GM10266 (cell line): ENCODE data around the gene PHACTR3.

Source experiments
- DNase-seq: peaks from one replicate; pipeline ENCODE4 v3.0.0; 2012; ENCODE audit errors: extremely low spot score
- TF ChIP-seq, protein P1 (sequence below): IDR thresholded peaks from 2 replicates; pipeline ENCODE4 v1.5.1; 2012; ENCODE audit warnings: mild to moderate bottlenecking, low read depth; ENCODE audit not compliant: control insufficient read depth, insufficient read depth; ENCODE audit errors: missing control alignments

Gene PHACTR3

GRCh38 chr20:59568509-59569024, 35.8 kb upstream of the PHACTR3 start:
- no peak for DNase-seq
- TF ChIP-seq, protein P1, sequence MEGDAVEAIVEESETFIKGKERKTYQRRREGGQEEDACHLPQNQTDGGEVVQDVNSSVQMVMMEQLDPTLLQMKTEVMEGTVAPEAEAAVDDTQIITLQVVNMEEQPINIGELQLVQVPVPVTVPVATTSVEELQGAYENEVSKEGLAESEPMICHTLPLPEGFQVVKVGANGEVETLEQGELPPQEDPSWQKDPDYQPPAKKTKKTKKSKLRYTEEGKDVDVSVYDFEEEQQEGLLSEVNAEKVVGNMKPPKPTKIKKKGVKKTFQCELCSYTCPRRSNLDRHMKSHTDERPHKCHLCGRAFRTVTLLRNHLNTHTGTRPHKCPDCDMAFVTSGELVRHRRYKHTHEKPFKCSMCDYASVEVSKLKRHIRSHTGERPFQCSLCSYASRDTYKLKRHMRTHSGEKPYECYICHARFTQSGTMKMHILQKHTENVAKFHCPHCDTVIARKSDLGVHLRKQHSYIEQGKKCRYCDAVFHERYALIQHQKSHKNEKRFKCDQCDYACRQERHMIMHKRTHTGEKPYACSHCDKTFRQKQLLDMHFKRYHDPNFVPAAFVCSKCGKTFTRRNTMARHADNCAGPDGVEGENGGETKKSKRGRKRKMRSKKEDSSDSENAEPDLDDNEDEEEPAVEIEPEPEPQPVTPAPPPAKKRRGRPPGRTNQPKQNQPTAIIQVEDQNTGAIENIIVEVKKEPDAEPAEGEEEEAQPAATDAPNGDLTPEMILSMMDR: no peak

- TF ChIP-seq, protein P1: no peak
- no peak for DNase-seq
These were observed 35.0 kb upstream of the PHACTR3 start for GRCh38 chr20:59569305-59569704.

DNA sequence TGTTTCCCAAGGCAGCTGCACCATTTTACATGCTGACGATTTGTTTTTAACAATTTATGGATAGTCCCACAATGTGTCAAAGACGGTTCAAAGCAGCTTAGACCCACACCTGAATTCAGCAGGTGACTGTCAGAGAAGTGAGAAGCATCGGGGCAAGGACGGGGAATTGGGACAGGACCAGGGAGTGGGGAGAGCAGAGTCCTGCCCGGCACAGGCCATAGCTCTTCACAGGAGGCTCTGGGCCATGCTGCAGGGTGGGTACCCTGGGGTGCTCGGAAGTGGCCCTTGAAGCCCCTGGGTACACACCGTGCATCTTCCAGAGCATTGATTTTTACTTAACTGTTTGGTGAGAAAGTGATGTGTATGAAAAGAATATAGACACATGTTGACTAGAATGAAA, 33.2 kb upstream of the PHACTR3 start:
- DNase-seq: peak; percentile 4
- TF ChIP-seq, protein P1: no peak

DNA sequence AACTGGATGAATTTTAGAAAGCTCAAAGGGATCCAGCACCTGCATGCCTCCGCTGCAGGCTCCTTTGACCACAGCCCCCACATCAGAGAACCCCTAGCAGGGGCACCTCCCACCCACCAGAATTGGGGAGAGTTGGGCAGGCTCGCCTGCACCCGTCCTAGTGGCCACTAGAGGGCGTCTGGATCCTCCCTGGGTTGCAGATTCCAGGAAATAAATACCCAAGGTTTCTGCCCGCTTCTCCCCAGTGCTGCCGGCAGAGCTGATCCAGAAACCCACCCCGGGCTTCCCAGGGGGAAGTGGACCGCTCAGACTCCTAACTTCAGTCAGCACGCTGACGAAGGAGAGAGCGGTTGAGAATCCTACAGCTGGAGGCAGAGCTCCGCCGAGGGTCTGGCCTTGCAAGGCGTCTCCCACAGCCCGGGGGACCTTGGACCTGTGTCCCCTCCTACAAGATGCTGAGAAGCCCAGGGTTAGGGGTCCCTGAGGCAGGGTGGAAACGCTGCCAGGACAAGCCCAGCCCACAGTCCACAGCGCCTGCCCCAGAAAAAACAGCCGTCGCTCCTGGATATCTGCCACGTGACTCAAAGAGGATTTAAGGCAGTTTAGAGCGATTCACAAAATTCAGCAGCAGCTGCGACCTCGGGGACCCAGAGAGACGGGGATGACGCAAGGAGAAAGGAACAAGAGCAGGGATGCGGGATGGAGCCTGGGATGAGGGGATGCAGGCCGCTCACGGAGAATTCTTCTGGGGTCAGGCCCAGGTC, 32.6 kb upstream of the PHACTR3 start:
- DNase-seq: peak; percentile 83
- TF ChIP-seq, protein P1: peak; percentile 90

DNA sequence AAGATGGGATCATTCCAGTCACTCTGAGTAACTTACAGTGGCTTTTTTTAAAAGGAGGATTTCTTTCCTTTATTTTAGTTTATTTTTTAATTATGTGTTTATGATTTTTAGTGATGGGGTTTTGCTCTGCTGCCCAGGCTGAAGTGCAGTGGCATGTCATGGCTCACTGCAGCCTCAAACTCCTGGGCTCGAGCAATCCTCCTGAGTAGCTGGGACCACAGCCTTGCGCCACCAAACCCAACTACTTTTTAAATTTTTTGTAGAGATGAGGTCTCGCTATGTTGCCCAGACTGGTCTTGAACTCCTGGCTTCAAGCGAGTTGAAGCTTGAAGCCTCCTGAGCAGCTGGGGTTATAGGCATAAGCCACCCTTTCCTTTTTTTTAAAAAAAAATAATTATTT, 31.8 kb upstream of the PHACTR3 start:
- TF ChIP-seq, protein P1: no peak
- DNase-seq: no peak

GRCh38 chr20:59573837-59574236, 30.5 kb upstream of the PHACTR3 start:
- TF ChIP-seq, protein P1: no peak
- DNase-seq: no peak

GRCh38 chr20:59574308-59574707, 30.0 kb upstream of the PHACTR3 start:
- TF ChIP-seq, protein P1: no peak
- DNase-seq: no peak
